Muscle of leg (tissue), 11 donors: Measurements from ENCODE around the gene FCGBP. TPM values are rescaled to one million over a fixed set of nuclear protein-coding genes. Genes with fewer than 3 reads are reported as not detected.
"Not testable (repeated sequence)": the region's sequence is repeated elsewhere in the genome, so short reads cannot be mapped to it uniquely, and the experiment has no call there.

Experiments
- DNase-seq: peaks from one replicate; pipeline ENCODE4 v3.0.0; 2013
- H3K27ac ChIP-seq: one replicate; pipeline ENCODE4 v1.5.1; 2013; ENCODE audit warnings: mild to moderate bottlenecking, low read length, control low read depth
- H3K27me3 ChIP-seq: one replicate; pipeline ENCODE4 v1.6.1; 2013; ENCODE audit warnings: low read length; ENCODE audit not compliant: control insufficient read depth, insufficient read depth
- H3K36me3 ChIP-seq: one replicate; pipeline ENCODE4 v1.6.1; 2013; ENCODE audit warnings: low read length; ENCODE audit not compliant: control insufficient read depth, insufficient read depth
- H3K4me1 ChIP-seq: one replicate; pipeline ENCODE4 v1.6.1; 2013; ENCODE audit warnings: low read length; ENCODE audit not compliant: control insufficient read depth, insufficient read depth
- H3K4me3 ChIP-seq: one replicate; pipeline ENCODE4 v1.5.1; 2013; ENCODE audit warnings: low read length, control low read depth
- H3K9me3 ChIP-seq: replicated peaks from 2 replicates; pipeline ENCODE4 v1.6.1; 2013; ENCODE audit warnings: low read depth, low read length; ENCODE audit not compliant: control insufficient read depth
- WGBS: methylation state at CpG from one replicate; pipeline ENCODE4 v1.1.5; 2013; ENCODE audit warnings: missing lambda C conversion rate; ENCODE audit not compliant: insufficient coverage; 5-methylcytosine and 5-hydroxymethylcytosine counted together
- polyA plus RNA-seq, 8 donors: library from polyadenylated mRNA; unstranded; fragments of 120-200 nt; gene quantifications; one replicate each; pipeline versions ENCODE4 v1.2.1 to v1.2.3, GENCODE V29; 2013; ENCODE audit warnings: inconsistent platforms in 1 of 8, low replicate concordance in 1 of 8; ENCODE audit not compliant: insufficient read length in 8 of 8, insufficient read depth in 1 of 8
- total RNA-seq: library from RNA; stranded (reverse); fragments of 120-200 nt; gene quantifications from one replicate; pipeline ENCODE4 v1.2.4, GENCODE V29; 2013

The FCGBP gene
- total and polyA plus RNA-seq, 9 donors, result 1.9 to 11.7 (median 4.9) TPM

DNA sequence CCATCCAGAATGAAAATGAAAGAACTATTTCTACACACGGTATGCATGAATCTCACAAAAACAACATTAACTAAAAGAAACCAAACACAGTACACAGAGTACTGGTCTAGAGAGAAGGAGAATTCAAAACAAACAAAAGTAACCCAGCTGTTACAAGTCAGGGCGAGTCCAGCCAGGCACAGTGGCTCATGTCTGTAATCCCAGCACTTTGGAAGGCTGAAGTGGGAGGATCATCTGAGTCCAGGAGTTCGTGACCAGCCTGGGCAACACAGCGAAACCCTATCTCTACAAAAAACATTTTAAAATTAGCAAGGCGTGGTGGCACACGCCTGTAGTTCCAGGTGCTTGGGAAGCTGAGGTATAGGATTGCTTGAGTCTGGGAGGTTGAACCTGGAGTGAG is 34.8 kb upstream of the FCGBP start:
- Histone ChIP-seq H3K36me3 (peaks cover 15% of the 10 kb centered on the region), H3K4me1 (peaks cover 15% of the 10 kb centered on the region), H3K27ac (no peak overlapping the region), H3K9me3 (no peaks in the 10 kb centered on the region), H3K27me3 (no peaks in the 10 kb centered on the region), H3K4me3 (no peak overlapping the region)
- WGBS, result no CpG with 5 or more reads among the region's 6 CpGs
- DNase-seq, result no peak

DNA sequence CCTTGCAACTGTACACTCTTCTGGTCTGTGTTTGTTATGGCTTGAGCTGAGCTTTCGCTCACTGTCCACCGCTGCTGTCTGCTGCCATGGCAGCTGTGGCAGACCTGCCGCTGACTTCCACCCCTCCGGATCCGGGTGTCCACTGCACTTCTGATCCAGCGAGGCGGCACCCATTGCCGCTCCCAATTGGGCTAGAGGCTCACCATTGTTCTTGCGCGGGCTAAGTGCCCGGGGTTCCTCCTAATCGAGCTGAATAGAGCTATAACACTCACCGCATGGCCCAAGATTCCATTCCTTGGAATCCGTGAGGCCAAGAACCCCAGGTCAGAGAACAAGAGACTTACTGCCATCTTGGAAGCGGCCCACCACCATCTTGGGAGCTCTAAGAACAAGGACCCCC is 34.4 kb upstream of the FCGBP start:
- H3K9me3 ChIP-seq, result no peaks in the 10 kb centered on the region
- peaks cover 15% of the 10 kb centered on the region for H3K4me1 ChIP-seq
- 93% methylated on average over 7 of the region's 15 CpGs for WGBS
- H3K27me3 ChIP-seq, result no peaks in the 10 kb centered on the region
- DNase-seq, result no peak
- H3K4me3 ChIP-seq, result no peak overlapping the region
- peaks cover 10% of the 10 kb centered on the region for H3K36me3 ChIP-seq
- no peak overlapping the region for H3K27ac ChIP-seq

GRCh38 chr19:39967561-39967960 is 33.1 kb upstream of the FCGBP start:
- DNase-seq, result no peak
- Histone ChIP-seq H3K9me3 (no peaks in the 10 kb centered on the region), H3K36me3 (peaks cover 4% of the 10 kb centered on the region), H3K4me1 (peaks cover 15% of the 10 kb centered on the region), H3K27ac (no peak overlapping the region), H3K27me3 (no peaks in the 10 kb centered on the region), H3K4me3 (no peak overlapping the region)
- WGBS, result 82% methylated on average over 6 of the region's 9 CpGs

- H3K27ac ChIP-seq, result no peak overlapping the region
- peaks cover 9% of the 10 kb centered on the region for H3K4me1 ChIP-seq
- H3K4me3 ChIP-seq, result no peak overlapping the region
- H3K36me3 ChIP-seq, result no peaks in the 10 kb centered on the region
- H3K27me3 ChIP-seq, result no peaks in the 10 kb centered on the region
- H3K9me3 ChIP-seq, result no peaks in the 10 kb centered on the region
- WGBS, result no CpG with 5 or more reads among the region's 6 CpGs
- no peak for DNase-seq
These were observed 32.2 kb upstream of the FCGBP start for GRCh38 chr19:39966617-39967016.

DNA sequence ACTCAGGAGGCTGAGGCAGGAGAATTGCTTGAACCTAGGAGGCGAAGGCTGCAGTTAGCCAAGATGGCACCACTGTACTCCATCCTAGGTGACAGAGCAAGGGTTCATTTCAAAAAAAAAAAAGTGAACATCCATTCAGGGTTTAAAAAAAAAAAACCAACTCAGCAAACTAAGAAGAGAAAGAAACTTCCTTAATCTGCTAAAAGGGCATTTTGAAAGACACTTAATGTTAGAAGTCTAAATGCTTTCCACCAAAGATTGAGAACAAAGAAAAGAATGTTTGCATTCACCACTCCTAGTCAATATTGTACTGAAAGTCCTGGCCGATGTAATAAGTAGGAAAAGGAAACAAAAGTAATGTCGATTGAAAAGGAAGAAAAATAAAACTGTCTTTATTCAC is 29.5 kb upstream of the FCGBP start:
- no peaks in the 10 kb centered on the region for H3K36me3 ChIP-seq
- no peaks in the 10 kb centered on the region for H3K27me3 ChIP-seq
- no peaks in the 10 kb centered on the region for H3K9me3 ChIP-seq
- no peak overlapping the region for H3K4me3 ChIP-seq
- no peaks in the 10 kb centered on the region for H3K4me1 ChIP-seq
- no CpG with 5 or more reads among the region's 3 CpGs for WGBS
- no peak overlapping the region for H3K27ac ChIP-seq
- no peak for DNase-seq

DNA sequence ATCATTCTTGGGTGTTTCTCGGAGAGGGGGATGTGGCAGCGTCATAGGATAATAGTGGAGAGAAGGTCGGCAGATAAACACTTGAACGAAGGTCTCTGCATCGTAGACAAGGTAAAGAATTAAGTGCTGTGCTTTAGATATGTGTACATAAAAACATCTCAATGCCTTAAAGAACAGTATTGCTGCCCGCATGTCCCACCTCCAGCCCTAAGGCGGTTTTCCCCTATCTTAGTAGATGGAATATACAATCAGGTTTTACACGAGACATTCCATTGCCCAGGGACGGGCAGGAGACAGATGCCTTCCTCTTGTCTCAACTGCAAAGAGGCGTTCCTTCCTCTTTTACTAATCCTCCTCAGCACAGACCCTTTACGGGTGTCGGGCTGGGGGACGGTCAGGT is 25.0 kb upstream of the FCGBP start:
- not testable (repeated sequence) for H3K36me3 ChIP-seq, H3K9me3 ChIP-seq, H3K4me1 ChIP-seq, H3K4me3 ChIP-seq, H3K27me3 ChIP-seq, DNase-seq, H3K27ac ChIP-seq
- no CpG with 5 or more reads among the region's 13 CpGs for WGBS

GRCh38 chr19:39958942-39959341 is 24.5 kb upstream of the FCGBP start:
- not testable (repeated sequence) for H3K27me3 ChIP-seq, DNase-seq, H3K36me3 ChIP-seq, H3K27ac ChIP-seq, H3K4me1 ChIP-seq, H3K4me3 ChIP-seq, H3K9me3 ChIP-seq
- no CpG with 5 or more reads among the region's 3 CpGs for WGBS

DNA sequence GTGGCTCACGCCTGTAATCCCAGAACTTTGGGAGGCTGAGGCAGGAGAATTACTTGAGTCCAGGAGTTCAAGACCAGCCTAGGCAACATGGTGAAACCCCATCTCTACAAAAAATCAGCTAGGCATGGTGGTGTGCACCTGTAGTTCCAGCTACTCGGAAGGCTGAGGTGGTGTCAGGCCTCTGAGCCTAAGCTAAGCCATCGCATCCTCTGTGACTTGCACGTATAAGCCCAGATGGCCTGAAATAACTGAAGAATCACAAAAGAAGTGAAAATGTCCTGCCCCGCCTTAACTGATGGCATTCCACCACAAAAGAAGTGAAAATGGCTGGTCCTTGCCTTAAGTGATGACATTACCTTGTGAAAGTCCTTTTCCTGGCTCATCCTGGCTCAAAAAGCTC is 23.5 kb upstream of the FCGBP start:
- not testable (repeated sequence) for H3K4me3 ChIP-seq, H3K4me1 ChIP-seq, H3K27ac ChIP-seq, H3K36me3 ChIP-seq, H3K27me3 ChIP-seq, DNase-seq, H3K9me3 ChIP-seq
- 92% methylated on average over 3 of the region's 5 CpGs for WGBS

DNA sequence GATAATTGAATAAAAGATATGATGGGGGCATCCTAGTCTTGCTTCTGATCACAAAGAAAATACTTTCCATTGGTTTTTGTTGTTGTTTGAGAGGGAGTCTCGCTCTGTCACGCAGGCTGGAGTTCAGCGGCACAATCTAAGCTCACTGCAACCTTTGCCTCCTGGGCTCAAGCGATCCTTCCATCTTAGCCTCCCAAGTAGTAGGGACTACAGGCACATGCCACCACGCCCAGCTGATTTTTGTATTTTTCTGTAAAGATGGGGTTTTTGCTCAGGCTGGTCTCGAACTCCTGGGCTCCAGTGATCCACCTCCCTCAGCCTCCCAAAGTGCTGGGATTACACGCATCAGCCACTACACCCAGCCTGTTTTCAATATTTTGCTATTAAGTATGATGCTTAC is 19.5 kb upstream of the FCGBP start:
- no peaks in the 10 kb centered on the region for H3K9me3 ChIP-seq
- no CpG with 5 or more reads among the region's 7 CpGs for WGBS
- H3K27me3 ChIP-seq, result no peaks in the 10 kb centered on the region
- H3K27ac ChIP-seq, result no peak overlapping the region
- DNase-seq, result no peak
- H3K4me1 ChIP-seq, result no peaks in the 10 kb centered on the region
- H3K36me3 ChIP-seq, result no peaks in the 10 kb centered on the region
- H3K4me3 ChIP-seq, result no peak overlapping the region

DNA sequence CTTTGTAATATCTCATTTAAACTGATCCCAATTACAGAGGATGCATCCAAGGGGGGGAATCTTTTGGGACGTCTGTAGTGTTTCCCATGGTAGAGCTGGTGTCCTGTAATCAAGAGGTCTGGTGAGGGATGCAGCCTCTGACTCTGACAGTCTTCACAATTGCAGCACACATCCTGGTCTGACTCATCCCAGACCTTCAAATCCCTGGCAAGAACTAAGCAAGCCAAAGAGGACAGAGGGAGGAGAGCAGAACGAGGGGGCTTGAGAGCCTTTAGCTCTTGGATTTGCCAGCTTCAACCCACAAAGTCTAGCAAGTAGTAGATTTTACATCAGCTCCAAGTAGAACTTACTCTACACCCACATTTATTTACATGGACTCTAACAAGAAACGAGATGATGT is 17.3 kb upstream of the FCGBP start:
- no peak overlapping the region for H3K4me3 ChIP-seq
- H3K36me3 ChIP-seq, result no peaks in the 10 kb centered on the region
- no peaks in the 10 kb centered on the region for H3K9me3 ChIP-seq
- H3K4me1 ChIP-seq, result no peaks in the 10 kb centered on the region
- peak; percentile 29 for DNase-seq
- no peaks in the 10 kb centered on the region for H3K27me3 ChIP-seq
- WGBS, result no CpG with 5 or more reads among the region's 3 CpGs
- no peak overlapping the region for H3K27ac ChIP-seq

- Histone ChIP-seq H3K36me3 (no peaks in the 10 kb centered on the region), H3K27me3 (no peaks in the 10 kb centered on the region), H3K4me1 (no peaks in the 10 kb centered on the region), H3K9me3 (no peaks in the 10 kb centered on the region), H3K27ac (no peak overlapping the region), H3K4me3 (no peak overlapping the region)
- WGBS, result no CpG with 5 or more reads among the region's 2 CpGs
- no peak for DNase-seq
These were observed 16.7 kb upstream of the FCGBP start for GRCh38 chr19:39951065-39951650.
